ENCODE data around the gene PTPRD. TPM values are rescaled to one million over a fixed set of nuclear protein-coding genes. Genes with fewer than 3 reads are reported as not detected.

The PTPRD gene
- total RNA-seq, 1 experiment from 2014 or later, result 69.6 TPM

DNA sequence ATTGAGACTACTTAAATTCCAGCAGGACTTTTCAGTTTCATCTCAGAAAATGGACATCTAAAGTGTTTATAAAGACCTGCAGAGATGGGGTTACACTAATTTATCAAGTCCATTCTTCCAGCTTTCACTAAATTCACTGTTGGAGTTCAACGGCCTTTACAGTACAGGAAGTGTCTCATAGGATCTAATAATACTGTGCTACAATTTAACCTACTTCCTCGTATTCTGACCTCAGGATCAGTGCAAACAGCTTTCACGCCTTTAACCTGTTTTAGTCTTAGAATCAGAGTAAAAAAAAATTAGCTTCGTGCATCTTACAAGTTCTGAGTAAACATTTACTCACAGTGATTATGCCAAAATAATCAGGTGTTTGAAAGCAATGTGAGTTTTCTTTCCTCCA is 2180.6 kb downstream of the PTPRD start:
- no peak for ATAC-seq
- H3K27ac Mint-ChIP-seq, result no peak overlapping the region
- CTCF ChIA-PET, result no interaction called here
- no peaks in the 10 kb centered on the region for H3K36me3 Mint-ChIP-seq
- TF ChIP-seq NFATC4 (CRISPR knock-in tag; IDR thresholded peaks at IDR 0.05) (no peak), TCF7 (CRISPR knock-in tag; IDR thresholded peaks at IDR 0.05; ENCODE audit: low read depth) (no peak), GABPB1 (CRISPR knock-in tag; IDR thresholded peaks at IDR 0.05) (no peak), ZNF317 (CRISPR knock-in tag; IDR thresholded peaks at IDR 0.05; ENCODE audit: borderline replicate concordance, low read depth) (no peak), RELA (CRISPR knock-in tag; IDR thresholded peaks at IDR 0.05; ENCODE audit: borderline replicate concordance) (no peak)
- TF ChIP-seq, protein P1, sequence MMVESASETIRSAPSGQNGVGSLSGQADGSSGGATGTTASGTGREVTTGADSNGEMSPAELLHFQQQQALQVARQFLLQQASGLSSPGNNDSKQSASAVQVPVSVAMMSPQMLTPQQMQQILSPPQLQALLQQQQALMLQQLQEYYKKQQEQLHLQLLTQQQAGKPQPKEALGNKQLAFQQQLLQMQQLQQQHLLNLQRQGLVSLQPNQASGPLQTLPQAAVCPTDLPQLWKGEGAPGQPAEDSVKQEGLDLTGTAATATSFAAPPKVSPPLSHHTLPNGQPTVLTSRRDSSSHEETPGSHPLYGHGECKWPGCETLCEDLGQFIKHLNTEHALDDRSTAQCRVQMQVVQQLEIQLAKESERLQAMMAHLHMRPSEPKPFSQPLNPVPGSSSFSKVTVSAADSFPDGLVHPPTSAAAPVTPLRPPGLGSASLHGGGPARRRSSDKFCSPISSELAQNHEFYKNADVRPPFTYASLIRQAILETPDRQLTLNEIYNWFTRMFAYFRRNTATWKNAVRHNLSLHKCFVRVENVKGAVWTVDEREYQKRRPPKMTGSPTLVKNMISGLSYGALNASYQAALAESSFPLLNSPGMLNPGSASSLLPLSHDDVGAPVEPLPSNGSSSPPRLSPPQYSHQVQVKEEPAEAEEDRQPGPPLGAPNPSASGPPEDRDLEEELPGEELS (CRISPR knock-in tag; IDR thresholded peaks at IDR 0.05), result no peak
- TF ChIP-seq, protein P2, sequence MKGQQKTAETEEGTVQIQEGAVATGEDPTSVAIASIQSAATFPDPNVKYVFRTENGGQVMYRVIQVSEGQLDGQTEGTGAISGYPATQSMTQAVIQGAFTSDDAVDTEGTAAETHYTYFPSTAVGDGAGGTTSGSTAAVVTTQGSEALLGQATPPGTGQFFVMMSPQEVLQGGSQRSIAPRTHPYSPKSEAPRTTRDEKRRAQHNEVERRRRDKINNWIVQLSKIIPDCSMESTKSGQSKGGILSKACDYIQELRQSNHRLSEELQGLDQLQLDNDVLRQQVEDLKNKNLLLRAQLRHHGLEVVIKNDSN (CRISPR knock-in tag; IDR thresholded peaks at IDR 0.05), result no peak
- POLR2A ChIA-PET, result no interaction called here
- H3K4me1 Mint-ChIP-seq, result peaks cover 25% of the 10 kb centered on the region
- no peak overlapping the region for H3K4me3 Mint-ChIP-seq
- no peaks in the 10 kb centered on the region for H3K9me3 Mint-ChIP-seq
- no peaks in the 10 kb centered on the region for H3K27me3 Mint-ChIP-seq (ENCODE audit: low read depth)
- DNase-seq (ENCODE audit: low spot score), result no peak

GRCh38 chr9:8431505-8431904 is 2181.3 kb downstream of the PTPRD start:
- H3K27ac Mint-ChIP-seq, result no peak overlapping the region
- POLR2A ChIA-PET, result no interaction called here
- H3K36me3 Mint-ChIP-seq, result no peaks in the 10 kb centered on the region
- H3K4me1 Mint-ChIP-seq, result peaks cover 22% of the 10 kb centered on the region
- CTCF ChIA-PET, result interaction anchor here (0.5 to 1.0 kb wide), 2 partner anchors 10 to 505 kb away, joined by 3 read pairs; no protein-coding TSS in a partner anchor
- ATAC-seq, result peak; percentile 60; the same call in 1 of the 2 replicates
- no peaks in the 10 kb centered on the region for H3K27me3 Mint-ChIP-seq (ENCODE audit: low read depth)
- no peaks in the 10 kb centered on the region for H3K9me3 Mint-ChIP-seq
- no peak for DNase-seq (ENCODE audit: low spot score)
- TF ChIP-seq, protein P3, sequence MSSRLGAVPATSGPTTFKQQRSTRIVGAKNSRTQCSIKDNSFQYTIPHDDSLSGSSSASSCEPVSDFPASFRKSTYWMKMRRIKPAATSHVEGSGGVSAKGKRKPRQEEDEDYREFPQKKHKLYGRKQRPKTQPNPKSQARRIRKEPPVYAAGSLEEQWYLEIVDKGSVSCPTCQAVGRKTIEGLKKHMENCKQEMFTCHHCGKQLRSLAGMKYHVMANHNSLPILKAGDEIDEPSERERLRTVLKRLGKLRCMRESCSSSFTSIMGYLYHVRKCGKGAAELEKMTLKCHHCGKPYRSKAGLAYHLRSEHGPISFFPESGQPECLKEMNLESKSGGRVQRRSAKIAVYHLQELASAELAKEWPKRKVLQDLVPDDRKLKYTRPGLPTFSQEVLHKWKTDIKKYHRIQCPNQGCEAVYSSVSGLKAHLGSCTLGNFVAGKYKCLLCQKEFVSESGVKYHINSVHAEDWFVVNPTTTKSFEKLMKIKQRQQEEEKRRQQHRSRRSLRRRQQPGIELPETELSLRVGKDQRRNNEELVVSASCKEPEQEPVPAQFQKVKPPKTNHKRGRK (CRISPR knock-in tag; IDR thresholded peaks at IDR 0.05; ENCODE audit: borderline replicate concordance), result no peak
- TF ChIP-seq EMX1 (CRISPR knock-in tag; IDR thresholded peaks at IDR 0.05) (no peak), NFE2L1 (CRISPR knock-in tag; IDR thresholded peaks at IDR 0.05) (no peak), ZNF263 (CRISPR knock-in tag; IDR thresholded peaks at IDR 0.05; ENCODE audit: low read depth) (no peak), ZNF219 (CRISPR knock-in tag; IDR thresholded peaks at IDR 0.05; ENCODE audit: borderline replicate concordance) (no peak), ZNF317 (CRISPR knock-in tag; IDR thresholded peaks at IDR 0.05; ENCODE audit: borderline replicate concordance, low read depth) (no peak), ERG (CRISPR knock-in tag; IDR thresholded peaks at IDR 0.05) (no peak), TEAD4 (CRISPR knock-in tag; IDR thresholded peaks at IDR 0.05) (no peak), ZNF532 (CRISPR knock-in tag; IDR thresholded peaks at IDR 0.05; ENCODE audit: borderline replicate concordance) (no peak)
- TF ChIP-seq, protein P4, sequence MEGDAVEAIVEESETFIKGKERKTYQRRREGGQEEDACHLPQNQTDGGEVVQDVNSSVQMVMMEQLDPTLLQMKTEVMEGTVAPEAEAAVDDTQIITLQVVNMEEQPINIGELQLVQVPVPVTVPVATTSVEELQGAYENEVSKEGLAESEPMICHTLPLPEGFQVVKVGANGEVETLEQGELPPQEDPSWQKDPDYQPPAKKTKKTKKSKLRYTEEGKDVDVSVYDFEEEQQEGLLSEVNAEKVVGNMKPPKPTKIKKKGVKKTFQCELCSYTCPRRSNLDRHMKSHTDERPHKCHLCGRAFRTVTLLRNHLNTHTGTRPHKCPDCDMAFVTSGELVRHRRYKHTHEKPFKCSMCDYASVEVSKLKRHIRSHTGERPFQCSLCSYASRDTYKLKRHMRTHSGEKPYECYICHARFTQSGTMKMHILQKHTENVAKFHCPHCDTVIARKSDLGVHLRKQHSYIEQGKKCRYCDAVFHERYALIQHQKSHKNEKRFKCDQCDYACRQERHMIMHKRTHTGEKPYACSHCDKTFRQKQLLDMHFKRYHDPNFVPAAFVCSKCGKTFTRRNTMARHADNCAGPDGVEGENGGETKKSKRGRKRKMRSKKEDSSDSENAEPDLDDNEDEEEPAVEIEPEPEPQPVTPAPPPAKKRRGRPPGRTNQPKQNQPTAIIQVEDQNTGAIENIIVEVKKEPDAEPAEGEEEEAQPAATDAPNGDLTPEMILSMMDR (IDR thresholded peaks at IDR 0.05), result no peak
- TF ChIP-seq, protein P5, sequence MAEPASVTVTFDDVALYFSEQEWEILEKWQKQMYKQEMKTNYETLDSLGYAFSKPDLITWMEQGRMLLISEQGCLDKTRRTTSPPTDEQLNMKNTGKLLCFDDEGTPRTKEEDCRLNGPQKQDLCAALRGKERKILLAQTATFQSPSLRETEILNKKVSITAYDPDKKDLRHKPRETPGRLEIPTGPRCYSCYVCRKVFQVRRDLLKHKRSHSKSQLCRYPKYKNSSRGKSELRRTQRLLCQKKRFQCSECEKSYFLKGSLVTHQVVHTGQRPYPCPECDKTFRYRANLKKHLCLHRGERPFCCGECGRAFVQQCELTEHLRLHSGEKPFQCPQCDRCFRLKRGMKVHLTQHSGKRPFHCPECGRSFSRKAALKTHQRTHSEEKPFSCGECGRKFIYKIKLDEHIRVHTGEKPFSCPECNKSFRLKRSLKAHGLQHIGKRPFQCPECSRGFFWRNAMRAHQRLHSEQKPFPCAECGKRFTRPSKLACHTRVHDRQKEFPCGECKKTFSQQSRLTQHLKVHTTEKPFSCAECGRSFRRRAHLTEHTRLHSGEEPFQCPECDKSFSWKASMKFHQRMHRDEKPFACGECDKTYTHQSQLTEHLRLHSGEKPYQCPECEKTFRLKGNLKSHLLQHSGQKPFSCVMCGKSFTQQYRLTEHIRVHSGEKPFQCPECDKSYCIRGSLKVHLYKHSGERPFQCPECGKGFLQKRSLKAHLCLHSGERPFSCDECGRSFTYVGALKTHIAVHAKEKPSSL (CRISPR knock-in tag; conservative IDR thresholded peaks at IDR 0.05), result no peak
- TF ChIP-seq, protein P6, sequence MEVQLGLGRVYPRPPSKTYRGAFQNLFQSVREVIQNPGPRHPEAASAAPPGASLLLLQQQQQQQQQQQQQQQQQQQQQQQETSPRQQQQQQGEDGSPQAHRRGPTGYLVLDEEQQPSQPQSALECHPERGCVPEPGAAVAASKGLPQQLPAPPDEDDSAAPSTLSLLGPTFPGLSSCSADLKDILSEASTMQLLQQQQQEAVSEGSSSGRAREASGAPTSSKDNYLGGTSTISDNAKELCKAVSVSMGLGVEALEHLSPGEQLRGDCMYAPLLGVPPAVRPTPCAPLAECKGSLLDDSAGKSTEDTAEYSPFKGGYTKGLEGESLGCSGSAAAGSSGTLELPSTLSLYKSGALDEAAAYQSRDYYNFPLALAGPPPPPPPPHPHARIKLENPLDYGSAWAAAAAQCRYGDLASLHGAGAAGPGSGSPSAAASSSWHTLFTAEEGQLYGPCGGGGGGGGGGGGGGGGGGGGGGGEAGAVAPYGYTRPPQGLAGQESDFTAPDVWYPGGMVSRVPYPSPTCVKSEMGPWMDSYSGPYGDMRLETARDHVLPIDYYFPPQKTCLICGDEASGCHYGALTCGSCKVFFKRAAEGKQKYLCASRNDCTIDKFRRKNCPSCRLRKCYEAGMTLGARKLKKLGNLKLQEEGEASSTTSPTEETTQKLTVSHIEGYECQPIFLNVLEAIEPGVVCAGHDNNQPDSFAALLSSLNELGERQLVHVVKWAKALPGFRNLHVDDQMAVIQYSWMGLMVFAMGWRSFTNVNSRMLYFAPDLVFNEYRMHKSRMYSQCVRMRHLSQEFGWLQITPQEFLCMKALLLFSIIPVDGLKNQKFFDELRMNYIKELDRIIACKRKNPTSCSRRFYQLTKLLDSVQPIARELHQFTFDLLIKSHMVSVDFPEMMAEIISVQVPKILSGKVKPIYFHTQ (CRISPR knock-in tag; IDR thresholded peaks at IDR 0.05), result no peak
- no peak overlapping the region for H3K4me3 Mint-ChIP-seq
